SU-DHL-6 (cell line): Measurements from ENCODE around the gene CEP295NL.
"Not testable (repeated sequence)": the region's sequence is repeated elsewhere in the genome, so short reads cannot be mapped to it uniquely, and the experiment has no call there.

Experiments used
- CTCF ChIP-seq: fragments of 200-600 bp; sonication (generic); IDR thresholded peaks from one replicate; pipeline ENCODE4 v1.5.1; 2017; ENCODE audit warnings: antibody characterized with exemption, mild to moderate bottlenecking, low read length, moderate library complexity; ENCODE audit not compliant: insufficient read depth, poor library complexity, severe bottlenecking
- EZH2phosphoT487 ChIP-seq: fragments of 200-600 bp; sonication (generic), shearing (Covaris generic); conservative IDR thresholded peaks from 2 replicates; pipeline ENCODE4 v1.6.1; 2018; ENCODE audit warnings: mild to moderate bottlenecking, antibody characterized with exemption, low read length, moderate library complexity, mixed read lengths

GRCh38 chr17:78867046-78867445, 36.0 kb downstream of the CEP295NL start:
- TF ChIP-seq CTCF, EZH2phosphoT487: not testable (repeated sequence)
